Spleen (tissue), 11 donors: ENCODE results near the gene CDH10. TPM values are rescaled to one million over a fixed set of nuclear protein-coding genes. Genes with fewer than 3 reads are reported as not detected.

Experiments
- DNase-seq: peaks from one replicate; pipeline ENCODE4 v3.0.0-alpha.2; 2020
- H3K27ac ChIP-seq, 8 donors: fragments of 200-600 bp; sonication (generic) in 7 of 8; 1 replicate in 4 of 8; 2 replicates in 4 of 8; pipeline versions ENCODE4 v1.5.0 to v1.8.0; 2016 to 2021; ENCODE audit warnings: inconsistent platforms in 4 of 8, mild to moderate bottlenecking in 4 of 8, moderate library complexity in 1 of 8
- H3K27me3 ChIP-seq, 7 donors: fragments of 200-600 bp; sonication (generic) in 6 of 7; replicated peaks in 1 of 7; 1 replicate in 4 of 7; 2 replicates in 3 of 7; pipeline versions ENCODE4 v1.5.0 to v1.8.0; 2016 to 2021; ENCODE audit warnings: inconsistent platforms in 3 of 7, mild to moderate bottlenecking in 1 of 7
- H3K36me3 ChIP-seq, 6 donors: fragments of 200-600 bp; sonication (generic) in 5 of 6; 1 replicate in 4 of 6; 2 replicates in 2 of 6; pipeline versions ENCODE4 v1.5.0 to v1.8.0; 2016 to 2021; ENCODE audit warnings: inconsistent platforms in 2 of 6
- H3K4me1 ChIP-seq, 6 donors: fragments of 200-600 bp; sonication (generic) in 5 of 6; 1 replicate in 3 of 6; 2 replicates in 3 of 6; pipeline versions ENCODE4 v1.5.0 to v1.8.0; 2016 to 2021; ENCODE audit warnings: inconsistent platforms in 3 of 6
- H3K4me3 ChIP-seq, 8 donors: fragments of 200-600 bp; sonication (generic) in 7 of 8; 1 replicate in 4 of 8; 2 replicates in 4 of 8; pipeline versions ENCODE4 v1.5.0 to v1.8.0; 2016 to 2021; ENCODE audit warnings: inconsistent platforms in 4 of 8, mild to moderate bottlenecking in 4 of 8, moderate library complexity in 2 of 8
- H3K9me3 ChIP-seq, 8 donors: fragments of 200-600 bp; sonication (generic) in 7 of 8; 1 replicate in 4 of 8; 2 replicates in 4 of 8; pipeline versions ENCODE4 v1.5.0 to v1.8.0; 2016 to 2021; ENCODE audit warnings: inconsistent platforms in 4 of 8
- POLR2A ChIP-seq, 3 donors: fragments of 450-650 bp; IDR thresholded peaks; one replicate each; pipeline ENCODE4 v1.5.1; 2017; ENCODE audit warnings: antibody characterized with exemption in 3 of 3, mild to moderate bottlenecking in 1 of 3
- POLR2AphosphoS5 ChIP-seq, 3 donors: sonication (generic); formaldehyde crosslinking; IDR thresholded peaks; one replicate each; pipeline ENCODE4 v1.5.1; 2017; ENCODE audit warnings: antibody characterized with exemption in 3 of 3
- WGBS, 5 donors: extraction: QIAGEN DNeasy Blood & Tissue Kit in 3 of 5; methylation state at CpG; one replicate each; pipeline versions ENCODE4 v1.1.5 to v1.1.7; 2013 to 2018; 5-methylcytosine and 5-hydroxymethylcytosine counted together
- intact Hi-C: fragments of 100-400 bp; cut with DNase I; formaldehyde crosslinking; loops from one replicate; pipeline ENCODE4 v1.15.0; 2023; ENCODE audit warnings: low total_unique reads
- polyA plus RNA-seq, 3 donors: library from polyadenylated mRNA; stranded (reverse); fragments of 200-250 nt; gene quantifications; one replicate each; pipeline ENCODE4 v1.2.1, GENCODE V29; 2013
- total RNA-seq, 7 donors: library from RNA; depleted of rRNA in 3 of 7; stranded (reverse); fragments of >200 nt in 3 of 7; fragmentation: NEBNext Ultra II Directional in 4 of 7; extraction: Animal tissue kit (Norgen Biotek cat#: 25700) in 4 of 7; gene quantifications; one replicate each; pipeline versions ENCODE4 v1.1.0 to v1.2.1, GENCODE V29; 2016 to 2021
- TF ChIP-seq, protein P1 (sequence below), 11 experiments: fragments of 200-600 bp in 7 of 11; fragments of 450-650 bp in 4 of 11; sonication (generic) in 4 of 11; IDR thresholded peaks in 8 of 11; conservative IDR thresholded peaks in 3 of 11; 1 replicate in 7 of 11; 2 replicates in 4 of 11; pipeline versions ENCODE4 v1.4.0 to v1.8.0; 2016 to 2021; ENCODE audit warnings: antibody characterized with exemption in 11 of 11, inconsistent platforms in 4 of 11, mild to moderate bottlenecking in 1 of 11
- donor health status: healthy with polysubstance abuse.
- donor health status: DM: no; HTN: no; CAD: no; lungs with moderate emphysema.
- donor health status: DM: no; HTN: no; CAD: no.
- donor health status: Bipolar disorder and iron deficiency.
- donor health status: healthy.
- donor health status: DM: no; HTN: no; CAD: no.
- donor health status: DM: yes; HTN: yes; CAD: no.

CDH10 gene
- total and polyA plus RNA-seq, 10 donors, result not detected

DNA sequence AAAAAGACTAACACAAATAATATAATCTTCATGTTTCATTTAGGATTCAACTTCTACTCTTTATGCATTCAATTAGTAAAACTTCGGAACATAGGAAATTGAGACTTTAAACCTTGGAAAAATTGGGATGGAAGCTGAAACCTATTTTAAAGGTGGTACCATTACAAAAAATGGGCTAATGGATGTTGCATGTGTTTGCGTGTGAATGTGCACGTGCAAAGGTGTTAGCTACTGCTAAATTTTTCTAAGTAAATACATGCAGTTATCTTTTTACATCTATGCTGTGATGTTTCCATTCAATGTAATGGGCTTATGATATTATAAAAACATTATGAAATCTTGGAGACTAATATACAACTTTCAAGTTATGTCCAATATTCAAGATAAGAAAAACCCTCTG lies 134.8 kb downstream of the CDH10 start:
- Histone ChIP-seq H3K27ac (no peak overlapping the region), H3K4me1 (no peaks in the 10 kb centered on the region), H3K27me3 (no peaks in the 10 kb centered on the region), H3K4me3 (no peak overlapping the region), H3K36me3 (no peaks in the 10 kb centered on the region), H3K9me3 (peaks cover 0 to 4% (median 0%) of the 10 kb centered on the region in 8 donors)
- no peak for TF ChIP-seq POLR2AphosphoS5 (IDR thresholded peaks at IDR 0.05)
- intact Hi-C loops, result no loop called here
- 78 to 85% (median 81%) methylated on average over 3 of the region's 3 CpGs for WGBS, 5 donors
- DNase-seq, result no peak

DNA sequence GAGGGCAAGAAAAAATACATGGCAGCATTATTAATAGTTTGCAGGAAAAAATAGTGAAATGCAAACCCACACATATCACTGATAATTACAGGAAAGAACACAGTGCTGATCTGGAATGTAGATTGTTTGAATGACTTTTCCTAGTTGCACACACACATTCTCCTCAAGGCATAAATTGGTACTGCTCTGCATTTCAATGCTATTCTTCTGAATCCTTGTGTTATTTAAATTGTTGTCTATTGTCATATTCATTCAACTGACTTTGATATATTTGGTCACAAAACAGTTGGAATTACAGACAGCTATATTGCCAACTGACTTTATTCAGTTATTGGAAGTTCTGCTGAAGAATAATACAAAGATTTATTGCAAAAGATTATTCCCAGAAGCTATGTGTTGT lies 139.5 kb downstream of the CDH10 start:
- no peak overlapping the region for H3K27ac ChIP-seq
- no peaks in the 10 kb centered on the region for H3K36me3 ChIP-seq
- DNase-seq, result no peak
- no peak overlapping the region for H3K4me3 ChIP-seq
- TF ChIP-seq POLR2A (IDR thresholded peaks at IDR 0.05) (no peak), POLR2AphosphoS5 (IDR thresholded peaks at IDR 0.05) (no peak)
- TF ChIP-seq, protein P1, sequence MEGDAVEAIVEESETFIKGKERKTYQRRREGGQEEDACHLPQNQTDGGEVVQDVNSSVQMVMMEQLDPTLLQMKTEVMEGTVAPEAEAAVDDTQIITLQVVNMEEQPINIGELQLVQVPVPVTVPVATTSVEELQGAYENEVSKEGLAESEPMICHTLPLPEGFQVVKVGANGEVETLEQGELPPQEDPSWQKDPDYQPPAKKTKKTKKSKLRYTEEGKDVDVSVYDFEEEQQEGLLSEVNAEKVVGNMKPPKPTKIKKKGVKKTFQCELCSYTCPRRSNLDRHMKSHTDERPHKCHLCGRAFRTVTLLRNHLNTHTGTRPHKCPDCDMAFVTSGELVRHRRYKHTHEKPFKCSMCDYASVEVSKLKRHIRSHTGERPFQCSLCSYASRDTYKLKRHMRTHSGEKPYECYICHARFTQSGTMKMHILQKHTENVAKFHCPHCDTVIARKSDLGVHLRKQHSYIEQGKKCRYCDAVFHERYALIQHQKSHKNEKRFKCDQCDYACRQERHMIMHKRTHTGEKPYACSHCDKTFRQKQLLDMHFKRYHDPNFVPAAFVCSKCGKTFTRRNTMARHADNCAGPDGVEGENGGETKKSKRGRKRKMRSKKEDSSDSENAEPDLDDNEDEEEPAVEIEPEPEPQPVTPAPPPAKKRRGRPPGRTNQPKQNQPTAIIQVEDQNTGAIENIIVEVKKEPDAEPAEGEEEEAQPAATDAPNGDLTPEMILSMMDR (IDR thresholded peaks at IDR 0.05 in 8 of 11, conservative IDR thresholded peaks at IDR 0.05 in 3 of 11), result no peak
- no peaks in the 10 kb centered on the region for H3K27me3 ChIP-seq
- intact Hi-C loops, result no loop called here
- no peaks in the 10 kb centered on the region for H3K4me1 ChIP-seq
- H3K9me3 ChIP-seq, result peaks cover 0 to 4% (median 0%) of the 10 kb centered on the region in 8 donors

DNA sequence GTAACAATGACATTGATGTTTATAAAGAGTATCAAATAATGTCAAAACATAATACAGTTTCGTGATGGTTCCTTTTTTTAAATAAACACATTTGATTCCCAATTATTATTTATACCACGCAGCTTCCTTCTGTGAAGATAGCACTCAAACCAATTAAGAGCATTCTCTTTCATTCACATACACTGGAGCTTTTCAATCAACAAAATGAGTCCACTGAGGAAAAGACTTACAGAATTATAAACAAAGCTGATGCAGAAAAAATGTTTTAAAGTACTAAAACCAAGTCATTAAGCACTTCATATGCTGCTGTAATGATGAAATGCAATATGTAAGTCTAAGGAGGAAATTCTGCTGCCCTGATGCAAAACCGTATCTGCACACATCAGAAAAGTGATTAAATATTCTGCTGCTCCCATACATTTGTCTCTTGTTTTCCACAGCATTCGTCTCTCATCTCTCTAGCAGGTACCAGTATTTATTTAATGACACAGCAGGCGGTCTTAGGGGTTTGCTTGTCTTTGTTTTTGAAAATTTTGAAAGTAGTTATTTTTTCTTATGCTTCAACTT lies 147.1 kb downstream of the CDH10 start:
- 63 to 81% (median 69%) methylated on average over 5 of the region's 5 CpGs for WGBS, 5 donors
- TF ChIP-seq POLR2A (IDR thresholded peaks at IDR 0.05), result no peak
- no peak for TF ChIP-seq POLR2AphosphoS5 (IDR thresholded peaks at IDR 0.05)
- TF ChIP-seq, protein P1 (IDR thresholded peaks at IDR 0.05 in 8 of 11, conservative IDR thresholded peaks at IDR 0.05 in 3 of 11), result no peak
- Histone ChIP-seq H3K27me3 (no peaks in the 10 kb centered on the region), H3K4me3 (no peak overlapping the region), H3K36me3 (no peaks in the 10 kb centered on the region), H3K9me3 (no peaks in the 10 kb centered on the region), H3K4me1 (no peaks in the 10 kb centered on the region), H3K27ac (no peak overlapping the region)
- DNase-seq, result no peak
- intact Hi-C loops, result no loop called here

DNA sequence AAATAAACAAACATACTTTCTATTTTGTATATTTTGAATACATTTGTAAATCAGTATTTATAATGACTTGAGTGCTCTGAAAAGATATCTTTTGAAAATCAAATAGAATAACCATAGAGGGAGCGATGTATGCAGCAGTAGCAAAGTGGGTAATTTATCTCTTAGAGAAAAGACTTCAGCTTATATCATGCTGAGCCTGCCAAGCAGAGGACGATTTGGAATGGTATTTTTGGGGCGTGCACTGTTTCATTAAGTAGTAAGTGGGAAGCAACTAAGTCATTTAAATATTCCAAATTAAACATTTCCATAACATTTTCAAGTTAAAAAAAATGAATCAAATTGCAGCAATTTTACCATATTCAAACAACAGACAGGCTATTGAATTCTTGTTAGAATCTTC lies 147.6 kb downstream of the CDH10 start:
- Histone ChIP-seq H3K36me3 (no peaks in the 10 kb centered on the region), H3K9me3 (no peaks in the 10 kb centered on the region), H3K4me1 (no peaks in the 10 kb centered on the region), H3K27me3 (no peaks in the 10 kb centered on the region), H3K4me3 (no peak overlapping the region), H3K27ac (no peak overlapping the region)
- no peak for DNase-seq
- TF ChIP-seq, protein P1 (IDR thresholded peaks at IDR 0.05 in 8 of 11, conservative IDR thresholded peaks at IDR 0.05 in 3 of 11), result no peak
- TF ChIP-seq POLR2A (IDR thresholded peaks at IDR 0.05) (no peak), POLR2AphosphoS5 (IDR thresholded peaks at IDR 0.05) (no peak)
- 66 to 86% (median 76%) methylated on average over 3 of the region's 3 CpGs for WGBS, 5 donors
- intact Hi-C loops, result no loop called here

DNA sequence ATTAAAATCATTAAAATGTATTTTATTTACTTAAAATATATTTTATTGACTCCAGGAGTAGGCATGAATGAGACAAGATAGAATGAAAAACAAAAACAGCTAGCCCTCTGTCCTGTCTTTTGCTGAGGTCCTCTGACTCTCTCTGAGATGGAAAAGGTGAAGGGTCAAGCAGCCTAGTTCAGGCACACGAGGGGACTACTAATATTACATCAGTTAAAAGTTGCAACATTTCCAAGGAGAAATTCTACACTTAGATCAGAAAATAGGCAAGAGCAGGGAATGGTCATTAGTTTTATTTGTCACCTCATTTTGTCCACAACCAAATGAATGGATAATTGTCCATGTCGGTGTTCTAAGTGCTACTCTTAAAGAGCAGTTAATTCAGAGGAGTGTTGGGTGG lies 148.5 kb downstream of the CDH10 start:
- intact Hi-C loops, result no loop called here
- Histone ChIP-seq H3K27me3 (no peaks in the 10 kb centered on the region), H3K27ac (no peak overlapping the region), H3K9me3 (no peaks in the 10 kb centered on the region), H3K36me3 (no peaks in the 10 kb centered on the region), H3K4me1 (no peaks in the 10 kb centered on the region), H3K4me3 (no peak overlapping the region)
- no peak for TF ChIP-seq POLR2AphosphoS5 (IDR thresholded peaks at IDR 0.05)
- no peak for DNase-seq
- 46 to 69% (median 51%) methylated on average over 2 of the region's 2 CpGs for WGBS, 5 donors
